SH-SY5Y (cell line): Measurements from ENCODE around the gene MIER1.

Experiments used
- GATA2 ChIP-seq: IDR thresholded peaks from 2 replicates; pipeline ENCODE4 v1.6.1; 2011; ENCODE audit warnings: mild to moderate bottlenecking, low read depth, low read length
- GATA3 ChIP-seq: IDR thresholded peaks from 2 replicates; pipeline ENCODE4 v1.6.1; 2011; ENCODE audit warnings: low read depth, mild to moderate bottlenecking, low read length, moderate library complexity

MIER1 gene

DNA sequence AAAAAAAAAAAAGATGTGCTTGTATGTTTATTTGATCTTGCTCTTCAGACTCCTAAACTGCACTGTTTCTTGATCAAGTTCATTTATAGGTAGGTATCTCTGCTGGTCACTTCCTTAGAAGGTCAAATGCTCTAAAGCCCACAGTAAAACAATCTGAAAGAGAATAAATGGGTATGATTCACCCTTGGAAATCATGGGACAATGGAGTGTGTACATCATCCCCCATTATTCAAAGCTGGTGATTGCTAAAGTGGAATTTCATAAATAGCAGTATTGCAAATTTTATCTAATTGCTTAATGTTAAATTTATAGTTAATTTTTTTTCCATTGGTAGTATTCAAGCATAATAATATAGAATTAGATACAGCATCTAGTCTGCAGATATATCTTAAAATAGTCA, 53.4 kb downstream of the MIER1 start:
- TF ChIP-seq GATA2 (no peak), GATA3 (no peak)

DNA sequence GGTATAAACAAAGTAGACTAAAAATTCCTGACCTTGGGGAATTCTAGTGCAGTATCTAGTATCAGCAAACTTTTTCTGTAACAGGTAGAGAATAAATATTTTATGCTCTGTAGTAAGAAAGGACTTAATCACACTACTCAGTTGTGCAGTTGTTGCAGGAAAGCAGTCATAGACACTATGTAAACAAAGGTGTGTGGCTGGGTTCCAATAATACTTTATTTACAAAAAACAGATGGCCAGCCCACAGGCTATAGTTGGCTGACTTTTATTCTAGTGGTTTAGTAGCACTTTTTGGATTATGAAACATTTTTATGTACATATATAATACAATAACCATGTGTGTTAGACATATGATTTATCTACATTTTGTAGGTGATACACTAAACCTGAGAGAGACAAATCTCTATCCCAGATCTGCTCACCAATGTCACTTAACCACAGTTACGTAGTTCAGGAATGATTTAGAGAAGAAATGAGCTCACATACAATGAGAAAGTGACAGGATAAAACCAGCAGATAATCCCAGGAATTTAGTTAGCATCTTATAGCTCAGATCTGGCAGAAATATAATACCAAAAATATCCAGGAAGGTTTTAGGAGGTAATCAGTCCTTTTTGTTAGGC, 56.1 kb downstream of the MIER1 start:
- TF ChIP-seq GATA3, result no peak
- no peak for TF ChIP-seq GATA2

DNA sequence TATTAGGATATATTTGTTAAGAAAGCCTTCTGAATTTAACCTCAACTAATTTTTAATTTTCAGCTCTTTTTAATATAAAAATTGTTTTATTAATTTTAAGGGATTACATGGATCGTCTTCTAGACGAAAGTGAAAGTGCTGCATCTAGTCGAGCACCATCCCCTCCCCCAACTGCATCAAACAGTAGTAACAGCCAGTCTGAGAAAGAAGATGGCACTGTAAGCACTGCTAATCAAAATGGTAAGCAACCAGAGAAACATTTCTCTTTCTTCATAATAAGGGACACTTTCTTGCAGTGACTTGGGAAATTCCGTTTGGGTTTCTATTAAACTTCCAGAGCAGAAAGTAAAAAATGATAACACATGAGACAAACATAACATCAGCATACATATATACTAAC, 56.9 kb downstream of the MIER1 start:
- TF ChIP-seq GATA3 (no peak), GATA2 (no peak)

DNA sequence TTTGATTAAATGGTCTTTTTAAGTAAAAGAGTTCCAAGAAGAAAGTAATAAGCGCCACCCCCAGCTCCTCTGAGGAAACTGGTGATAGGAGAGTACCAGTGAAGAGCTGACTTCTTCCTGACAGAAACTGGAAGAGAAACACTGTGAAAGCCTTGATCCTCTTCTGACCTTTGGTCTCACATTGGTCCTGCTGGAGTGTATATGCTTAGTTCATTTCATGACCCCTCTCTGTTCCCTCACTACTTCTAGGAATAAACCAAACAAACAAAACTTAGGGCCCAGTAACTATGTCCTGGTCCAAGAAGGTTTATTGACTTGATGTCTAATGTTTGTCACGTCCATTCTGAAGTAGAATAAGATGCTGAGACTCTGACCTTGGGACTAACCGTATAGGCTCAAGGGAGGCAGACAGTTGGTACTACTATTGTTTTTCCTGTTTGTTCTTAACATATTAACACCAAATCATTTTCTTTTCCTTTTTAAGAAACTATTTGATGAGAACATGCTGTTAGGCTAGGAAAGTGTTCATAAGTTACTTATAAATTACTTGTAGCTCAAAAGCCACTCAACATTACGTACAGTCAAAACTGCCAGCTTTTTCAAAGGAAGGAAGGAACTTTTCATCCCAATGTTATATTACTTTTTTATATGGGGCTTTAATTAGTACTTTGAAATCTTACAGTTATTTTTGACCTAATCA, 57.9 kb downstream of the MIER1 start:
- no peak for TF ChIP-seq GATA3
- TF ChIP-seq GATA2, result no peak

DNA sequence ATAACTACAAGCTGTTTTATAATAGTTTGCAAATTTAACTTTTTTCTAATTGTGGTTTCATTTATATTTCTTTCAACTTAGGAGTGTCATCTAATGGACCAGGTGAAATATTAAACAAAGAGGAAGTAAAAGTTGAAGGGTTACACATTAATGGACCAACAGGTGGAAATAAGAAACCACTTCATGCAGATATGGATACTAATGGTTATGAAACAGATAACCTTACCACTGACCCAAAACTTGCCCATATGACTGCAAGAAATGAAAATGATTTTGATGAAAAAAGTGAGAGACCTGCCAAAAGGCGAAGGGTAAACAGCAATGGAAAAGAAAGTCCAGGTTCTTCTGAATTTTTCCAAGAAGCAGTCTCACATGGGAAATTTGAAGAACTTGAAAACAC, 59.7 kb downstream of the MIER1 start:
- no peak for TF ChIP-seq GATA3

DNA sequence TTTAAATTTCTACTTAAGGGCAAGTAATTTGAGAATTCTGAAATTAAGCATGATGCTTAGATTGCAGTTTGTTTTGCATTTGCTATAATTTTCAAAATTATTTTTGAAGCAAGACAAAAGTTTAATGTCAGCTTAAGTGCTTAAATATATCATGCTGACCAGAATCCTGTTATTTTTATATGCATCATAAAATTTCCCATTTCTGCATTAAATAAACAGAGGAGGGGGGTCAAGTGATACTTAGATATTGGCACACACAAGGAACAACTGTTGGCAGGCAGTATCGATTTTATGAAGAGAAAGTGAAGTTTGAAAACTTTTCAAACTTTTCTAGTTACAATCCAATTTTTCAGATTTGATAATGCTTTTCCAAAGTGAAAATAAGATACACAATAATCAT, 61.0 kb downstream of the MIER1 start:
- TF ChIP-seq GATA3, result no peak
- TF ChIP-seq GATA2, result no peak

DNA sequence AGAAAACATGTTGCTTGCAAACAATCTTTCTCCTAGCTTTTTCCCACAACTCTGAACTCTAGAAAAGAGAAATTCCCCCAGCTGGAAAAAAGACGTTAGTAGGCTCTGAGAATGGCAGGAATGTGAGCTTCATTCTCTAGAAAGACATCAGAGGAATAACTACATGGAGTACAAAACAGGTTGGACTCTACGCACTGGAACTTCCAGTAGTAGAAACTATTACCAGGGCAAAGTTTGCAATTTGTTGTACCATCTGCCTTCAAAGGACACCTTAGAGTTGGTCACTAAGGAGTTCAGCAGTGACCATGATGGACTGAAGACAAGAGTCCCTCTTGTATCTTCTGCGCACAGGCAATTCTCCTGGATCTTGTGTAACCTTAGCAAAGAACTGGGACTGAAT, 68.3 kb downstream of the MIER1 start:
- TF ChIP-seq GATA3, result no peak
- TF ChIP-seq GATA2, result no peak

DNA sequence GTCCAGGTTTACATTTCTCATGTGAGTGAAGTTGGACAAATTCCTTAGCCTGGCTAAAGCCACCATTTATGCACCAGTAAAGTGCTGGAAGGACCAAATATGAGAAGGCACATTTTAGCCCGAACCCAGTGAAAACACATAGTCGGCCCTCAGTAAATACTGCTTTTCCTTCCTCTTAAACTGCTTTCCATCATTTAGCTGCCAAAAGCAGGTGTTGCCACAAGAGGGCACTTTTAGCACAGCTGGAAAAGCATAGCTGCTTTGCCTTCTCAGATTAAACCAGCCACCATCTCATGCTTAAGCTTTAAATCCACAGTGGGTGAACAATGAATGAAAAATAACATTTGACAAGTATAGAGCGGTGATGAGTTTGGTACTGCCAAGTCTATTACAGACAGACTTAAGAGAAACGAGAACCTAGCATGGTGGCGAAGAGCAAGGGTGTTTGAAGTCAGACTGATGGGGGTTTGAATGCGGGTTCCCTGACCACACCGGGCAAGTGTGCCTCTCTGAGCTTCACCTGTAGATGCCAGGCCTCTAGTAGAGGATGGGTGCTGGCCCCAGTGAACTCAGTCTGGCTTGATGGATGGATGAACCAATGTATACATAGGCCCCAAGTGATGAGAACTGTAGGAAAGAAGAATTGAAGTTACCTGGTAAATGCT, 71.4 kb downstream of the MIER1 start:
- TF ChIP-seq GATA2 (no peak), GATA3 (no peak)

DNA sequence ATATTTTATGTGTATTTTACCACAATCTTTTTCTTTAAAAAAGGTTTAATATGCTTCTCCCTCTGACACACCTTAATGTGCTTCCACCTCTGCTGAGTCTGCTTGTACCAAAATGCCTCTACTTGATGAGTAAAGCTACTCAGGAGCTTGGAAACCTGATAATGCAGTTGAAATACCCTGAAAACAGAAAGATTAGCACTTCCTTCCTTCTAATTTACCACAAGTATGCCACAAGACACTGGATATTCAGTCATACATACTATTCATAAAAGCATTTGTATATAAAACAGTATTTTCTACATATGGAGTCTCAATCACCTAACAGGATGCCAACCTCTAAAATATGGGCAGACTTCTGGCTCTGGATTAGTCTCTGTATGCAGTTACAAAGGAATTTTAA, 74.2 kb downstream of the MIER1 start:
- no peak for TF ChIP-seq GATA2
- no peak for TF ChIP-seq GATA3

DNA sequence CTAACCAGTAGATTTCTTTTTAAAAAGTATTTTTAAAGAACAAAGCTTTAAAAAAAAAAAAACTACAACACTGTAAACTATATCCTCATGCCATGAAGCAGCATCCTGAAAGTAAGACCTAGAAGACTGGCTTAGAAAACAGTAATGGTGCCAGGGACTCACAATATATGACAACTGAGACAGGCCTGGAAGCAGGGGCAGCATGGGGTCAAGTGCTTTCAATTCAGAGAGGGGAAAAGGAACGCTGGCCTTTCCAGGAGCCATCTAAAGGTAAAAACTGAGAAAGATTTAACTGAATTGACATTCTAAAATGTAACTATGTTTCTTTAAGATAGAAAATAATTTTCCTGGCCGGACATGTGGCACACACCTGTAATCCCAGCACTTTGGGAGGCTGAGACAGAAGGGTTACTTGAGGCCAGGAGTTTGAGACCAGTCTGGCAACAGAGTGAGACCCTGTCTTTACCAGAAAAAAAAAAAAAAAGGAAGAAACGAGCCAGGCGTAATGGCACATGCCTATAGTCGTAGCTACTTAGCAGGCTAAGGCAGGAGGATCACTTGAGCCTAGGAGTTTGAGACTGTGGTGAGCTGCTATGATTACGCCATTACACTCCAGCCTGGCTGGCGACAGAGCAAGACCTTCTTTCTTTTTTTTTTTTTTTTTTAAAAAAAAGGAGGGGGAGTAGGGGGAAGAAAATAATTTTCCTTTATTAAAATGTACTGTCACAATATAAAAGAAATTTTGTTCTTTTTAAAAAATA, 75.0 kb downstream of the MIER1 start:
- TF ChIP-seq GATA3 (no peak), GATA2 (no peak)

DNA sequence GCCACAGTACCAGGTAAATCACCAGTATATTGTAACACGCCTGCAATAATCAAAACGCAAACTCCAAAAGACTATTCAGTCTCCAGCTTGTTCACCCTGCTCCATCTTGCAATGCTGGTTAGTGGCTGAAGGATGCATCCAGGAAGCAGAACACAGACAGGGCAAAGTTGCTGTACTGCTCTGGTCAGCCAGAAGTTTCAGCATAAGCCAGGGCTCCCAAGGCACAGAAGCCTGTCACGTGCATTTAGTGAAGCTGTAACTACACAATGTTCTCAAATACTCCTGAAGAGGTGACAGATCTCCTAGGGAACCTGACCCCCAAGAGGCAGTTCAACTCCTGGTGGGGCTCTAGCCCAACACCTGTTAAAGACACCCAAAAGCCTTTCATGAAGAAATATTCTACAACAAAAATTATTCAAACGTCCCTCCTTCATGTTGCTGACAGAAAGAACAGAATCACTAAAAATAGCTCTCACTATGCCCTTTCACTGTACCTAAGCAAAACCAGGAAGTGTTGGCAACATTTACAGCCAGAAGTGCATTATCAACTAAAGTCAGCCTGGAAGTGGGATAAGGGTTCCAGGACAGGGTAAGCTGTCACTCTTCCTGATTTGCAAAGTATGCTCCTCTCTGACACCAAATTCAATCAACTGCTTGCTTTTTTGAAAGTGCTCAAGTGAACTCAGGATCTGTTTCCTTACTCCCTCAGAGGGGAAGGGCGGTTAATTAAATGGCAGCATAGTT, 77.1 kb downstream of the MIER1 start:
- TF ChIP-seq GATA3 (no peak), GATA2 (no peak)

DNA sequence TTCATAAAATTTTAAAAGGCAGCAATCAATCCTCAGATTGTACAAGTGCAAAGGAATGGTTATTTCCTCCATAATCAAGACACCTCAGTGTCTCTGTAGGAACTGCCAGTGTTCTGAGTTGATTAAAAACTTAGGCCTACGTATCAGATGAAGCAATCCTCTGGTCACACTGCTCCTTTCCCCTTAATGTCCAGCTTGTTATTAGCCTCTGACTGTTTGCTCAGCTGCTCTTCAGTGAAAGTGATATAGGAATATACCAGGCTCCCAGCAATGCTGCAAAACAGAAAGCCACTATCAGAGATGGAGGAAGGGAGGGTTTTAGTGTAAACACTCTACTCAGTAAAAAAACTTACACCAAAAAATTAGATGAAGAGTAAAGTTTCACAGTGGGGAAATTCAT, 79.4 kb downstream of the MIER1 start:
- TF ChIP-seq GATA3 (no peak), GATA2 (no peak)

DNA sequence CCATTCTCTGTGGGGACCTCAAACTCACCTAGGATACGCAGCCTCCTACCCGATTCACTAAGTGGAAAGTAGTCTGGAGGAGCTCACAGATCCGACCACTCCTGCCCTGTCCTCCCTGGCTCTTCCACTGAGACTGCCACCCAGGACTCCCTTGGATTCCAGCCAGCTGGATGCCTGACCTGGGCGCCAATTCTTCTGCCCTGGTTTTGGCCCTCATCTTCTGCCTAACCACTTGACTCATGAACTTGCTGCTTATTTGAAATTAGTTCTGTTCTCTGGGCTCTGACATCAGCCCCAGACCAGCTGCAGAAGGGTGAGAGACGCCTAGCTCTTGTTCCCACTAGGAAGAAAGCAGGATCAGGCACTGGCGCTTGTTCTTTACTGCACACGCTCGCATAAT, 80.3 kb downstream of the MIER1 start:
- no peak for TF ChIP-seq GATA2
- TF ChIP-seq GATA3, result no peak

DNA sequence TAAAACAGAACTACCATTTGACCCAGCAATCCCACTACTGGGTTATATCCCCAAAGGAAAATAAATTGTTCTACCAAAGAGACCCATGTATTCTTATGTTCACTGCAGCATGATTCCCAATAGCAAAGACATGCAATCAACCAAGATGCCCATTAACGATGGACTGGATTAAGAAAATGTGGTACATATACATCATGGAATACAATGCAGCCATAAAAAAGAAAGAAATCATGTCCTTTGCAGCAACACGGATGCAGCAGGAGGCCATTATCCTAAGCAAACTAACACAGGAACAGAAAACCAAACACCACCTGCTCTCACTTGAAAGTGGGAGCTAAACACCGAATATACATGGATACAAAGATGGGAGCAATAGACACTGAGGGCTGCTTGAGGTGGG, 85.0 kb downstream of the MIER1 start:
- TF ChIP-seq GATA3 (no peak), GATA2 (no peak)

DNA sequence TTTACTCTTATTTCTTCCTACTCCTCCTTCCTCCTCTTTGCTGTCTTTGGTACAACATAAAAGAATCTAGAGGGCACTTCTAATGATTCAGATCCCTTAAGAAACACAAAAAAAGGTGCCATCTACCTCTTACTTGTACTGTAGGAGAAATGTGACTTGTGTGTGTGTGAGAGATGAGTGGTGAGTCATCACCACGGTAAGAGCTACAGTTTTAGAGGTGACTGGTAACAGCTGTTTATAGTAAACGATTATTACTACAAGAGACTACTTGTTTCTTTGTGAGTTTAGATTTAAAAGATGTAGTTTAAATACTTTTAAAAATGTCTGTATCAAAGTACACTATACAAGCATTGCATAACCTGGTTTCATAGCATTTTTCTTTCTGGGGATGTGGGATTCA, 88.8 kb downstream of the MIER1 start:
- TF ChIP-seq GATA3 (no peak), GATA2 (no peak)
